ENCODE data around the gene TBX2. TPM values are rescaled to one million over a fixed set of nuclear protein-coding genes. Genes with fewer than 3 reads are reported as not detected.
A peak's percentile ranks its signal among the peaks of the same experiment; 100 is the strongest.

TBX2 gene
- total and polyA plus RNA-seq, 10 of the 15 experiments (the other 5 are each of a cell fraction or from before 2014, with no cell fraction given): 0.13 TPM; not detected in 9

DNA sequence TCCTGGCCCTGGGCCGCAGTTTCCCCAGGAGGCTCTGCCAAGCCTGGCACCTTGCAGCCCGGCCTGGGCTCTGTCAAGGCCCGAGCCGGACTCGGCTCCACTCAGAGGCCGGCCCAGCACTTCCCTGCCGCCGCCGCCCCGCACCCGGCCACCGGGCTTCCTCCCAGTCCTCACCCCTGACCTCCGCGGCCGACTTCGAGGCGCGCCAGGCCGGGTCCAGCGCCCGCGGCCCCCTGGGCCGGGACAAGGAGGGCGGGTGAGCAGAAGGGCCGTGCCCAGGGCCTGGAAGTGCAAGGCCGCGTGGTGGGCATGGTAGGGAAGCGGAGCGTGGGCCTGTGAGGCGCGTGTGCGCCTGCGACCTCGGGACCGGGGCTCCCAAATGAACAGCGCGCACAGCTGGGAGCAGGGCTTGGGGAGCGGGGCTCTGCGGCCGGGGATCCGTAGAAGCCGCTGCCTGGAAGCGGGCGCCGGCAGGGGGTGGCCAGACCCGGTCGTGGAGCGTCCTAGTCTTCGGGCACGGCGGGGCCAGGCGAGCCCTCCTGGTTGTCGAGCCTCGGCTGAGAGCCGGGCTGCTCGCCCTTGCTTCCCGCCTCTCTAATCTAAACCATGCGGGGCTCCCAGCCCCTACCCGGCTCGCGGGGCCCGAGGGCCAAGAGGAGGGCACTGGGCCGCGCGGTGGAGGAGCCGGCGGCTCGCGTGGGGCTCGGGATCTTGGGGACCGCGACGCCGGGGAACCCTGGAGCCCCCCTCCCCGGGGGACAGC lies 52.1 kb downstream of the TBX2 start:
- POLR2A ChIA-PET: no interaction called here
- H3K27me3 ChIP-seq (replicated peaks in 1 of 2; ENCODE audit: control insufficient read depth in 2 of 2, insufficient read depth in 2 of 2, low read length in 1 of 2): peaks cover 24 to 35% of the 10 kb centered on the region in 2 experiments
- CTCF ChIA-PET: no interaction called here
- no peak overlapping the region for H3K27ac ChIP-seq (ENCODE audit: control insufficient read depth, insufficient read depth)
- no peak overlapping the region for H2AFZ ChIP-seq (ENCODE audit: control insufficient read depth, low read depth, low read length)
- no peak overlapping the region for H3K4me2 ChIP-seq (ENCODE audit: control insufficient read depth, insufficient read depth)
- H3K4me1 ChIP-seq (ENCODE audit: control insufficient read depth, insufficient read depth, low read length): no peaks in the 10 kb centered on the region
- no peaks in the 10 kb centered on the region for H3K79me2 ChIP-seq (ENCODE audit: control insufficient read depth, insufficient read depth, low read length)
- RAD21 ChIA-PET (ENCODE audit: unreplicated experiment): no interaction called here
- DNase-seq (ENCODE audit: low read depth, low spot score) (no peak), ATAC-seq (no peak), FAIRE-seq (no peak)
- SMC1A ChIA-PET (ENCODE audit: uncharacterized antibody, unreplicated experiment): no interaction called here
- WGBS (ENCODE audit: insufficient coverage, insufficient replicate concordance, low lambda C conversion rate, missing lambda C conversion rate): 28% methylated on average over 62 of the region's 75 CpGs
- H3K4me3 ChIP-seq: no peak overlapping the region
- H4K20me1 ChIP-seq (ENCODE audit: control insufficient read depth, insufficient read depth): no peaks in the 10 kb centered on the region
- no peaks in the 10 kb centered on the region for H3K36me3 ChIP-seq (ENCODE audit: control insufficient read depth in 2 of 2, insufficient read depth in 2 of 2, low read length in 1 of 2)
- intact Hi-C loops (cut with micrococcal nuclease; ENCODE audit: unreplicated experiment): no loop called here
- H3K9ac ChIP-seq (ENCODE audit: control insufficient read depth, insufficient read depth, low read length): no peak overlapping the region
- TF ChIP-seq SUZ12 (IDR thresholded peaks at IDR 0.05; ENCODE audit: unreplicated experiment): peak; percentile 91
- no peak for TF ChIP-seq MXI1 (IDR thresholded peaks at IDR 0.05; ENCODE audit: low read depth, low read length)
- H3K9me3 ChIP-seq (replicated peaks; ENCODE audit: control insufficient read depth, insufficient read depth, low read length): no peaks in the 10 kb centered on the region
- BruUV-seq (replicated peaks): no TSS peak
- in situ Hi-C loops (cut with MboI): no loop called here

DNA sequence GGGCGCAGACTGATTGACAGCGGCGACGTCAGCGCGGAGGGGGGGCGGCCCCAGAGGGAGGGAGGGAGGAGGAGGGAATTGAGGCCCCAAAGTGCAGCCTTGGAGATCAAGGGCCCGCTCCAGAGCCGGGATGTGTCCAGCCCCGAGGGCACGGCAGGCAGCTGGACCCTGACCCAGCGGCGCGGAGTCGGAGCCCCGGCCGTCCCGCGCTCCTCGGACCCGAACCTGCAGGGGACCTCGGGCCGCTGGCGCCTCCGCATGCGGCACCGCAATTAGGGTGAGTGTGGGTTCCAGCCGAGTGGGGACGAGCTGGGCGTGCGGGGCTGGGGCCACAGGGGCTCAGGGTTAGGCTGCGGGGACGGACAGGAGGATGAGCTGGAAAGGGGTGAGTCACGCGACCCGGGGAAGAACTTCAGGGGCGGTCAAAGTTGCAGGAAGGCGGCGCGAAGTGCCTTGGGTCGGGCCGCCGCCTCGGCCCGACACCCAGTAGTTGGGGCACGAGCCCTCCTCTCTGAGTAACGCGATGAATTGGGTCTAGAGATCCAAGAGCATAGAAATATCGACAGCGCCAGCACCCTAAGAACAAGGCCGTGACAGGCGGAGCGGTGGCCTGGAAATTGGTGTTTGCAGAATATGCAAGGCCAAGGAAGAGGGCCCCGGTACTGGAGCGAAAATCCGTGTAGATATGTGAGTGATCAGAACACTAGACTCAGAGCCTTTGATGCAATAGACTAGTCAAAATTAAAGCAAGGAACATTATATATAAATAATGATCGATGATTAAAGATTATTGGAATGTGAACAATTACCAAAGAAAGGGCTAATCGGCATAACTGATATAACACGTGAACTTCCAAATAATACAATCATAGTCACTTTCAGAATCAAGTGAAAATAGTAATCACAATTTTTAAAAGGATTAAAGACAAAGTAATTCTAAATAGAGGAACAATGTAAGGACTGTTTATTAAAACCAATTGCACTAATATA lies 53.0 kb downstream of the TBX2 start, which contains the start of gene TBX4:
Gene TBX4, plus strand, starts transcription at position 122 of the 990 bp plus-strand sequence. CDS start 4,069 bp downstream, outside the sequence.
- H3K4me3 ChIP-seq: no peak within 1 kb of the TSS
- no peak within 1 kb of the TSS for H3K4me2 ChIP-seq (ENCODE audit: control insufficient read depth, insufficient read depth)
- no peak within 1 kb of the TSS for H2AFZ ChIP-seq (ENCODE audit: control insufficient read depth, low read depth, low read length)
- ChIA-PET RAD21 (ENCODE audit: unreplicated experiment) (no interaction called here), POLR2A (no interaction called here), CTCF (no interaction called here), SMC1A (ENCODE audit: uncharacterized antibody, unreplicated experiment) (no interaction called here)
- BruUV-seq (replicated peaks): no TSS peak
- WGBS (ENCODE audit: insufficient coverage, insufficient replicate concordance, low lambda C conversion rate, missing lambda C conversion rate): 51% methylated on average over 51 of the region's 59 CpGs
- no peaks in the 10 kb centered on the region for H3K9me3 ChIP-seq (replicated peaks; ENCODE audit: control insufficient read depth, insufficient read depth, low read length)
- peaks cover 28 to 39% of the 10 kb centered on the region in 2 experiments for H3K27me3 ChIP-seq (replicated peaks in 1 of 2; ENCODE audit: control insufficient read depth in 2 of 2, insufficient read depth in 2 of 2, low read length in 1 of 2)
- no peaks in the 10 kb centered on the region for H3K4me1 ChIP-seq (ENCODE audit: control insufficient read depth, insufficient read depth, low read length)
- DNase-seq (ENCODE audit: low read depth, low spot score): no peak
- H3K27ac ChIP-seq (ENCODE audit: control insufficient read depth, insufficient read depth): no peak within 1 kb of the TSS
- peak; percentile 27 for TF ChIP-seq SUZ12 (IDR thresholded peaks at IDR 0.05; ENCODE audit: unreplicated experiment)
- TF ChIP-seq, protein P1, sequence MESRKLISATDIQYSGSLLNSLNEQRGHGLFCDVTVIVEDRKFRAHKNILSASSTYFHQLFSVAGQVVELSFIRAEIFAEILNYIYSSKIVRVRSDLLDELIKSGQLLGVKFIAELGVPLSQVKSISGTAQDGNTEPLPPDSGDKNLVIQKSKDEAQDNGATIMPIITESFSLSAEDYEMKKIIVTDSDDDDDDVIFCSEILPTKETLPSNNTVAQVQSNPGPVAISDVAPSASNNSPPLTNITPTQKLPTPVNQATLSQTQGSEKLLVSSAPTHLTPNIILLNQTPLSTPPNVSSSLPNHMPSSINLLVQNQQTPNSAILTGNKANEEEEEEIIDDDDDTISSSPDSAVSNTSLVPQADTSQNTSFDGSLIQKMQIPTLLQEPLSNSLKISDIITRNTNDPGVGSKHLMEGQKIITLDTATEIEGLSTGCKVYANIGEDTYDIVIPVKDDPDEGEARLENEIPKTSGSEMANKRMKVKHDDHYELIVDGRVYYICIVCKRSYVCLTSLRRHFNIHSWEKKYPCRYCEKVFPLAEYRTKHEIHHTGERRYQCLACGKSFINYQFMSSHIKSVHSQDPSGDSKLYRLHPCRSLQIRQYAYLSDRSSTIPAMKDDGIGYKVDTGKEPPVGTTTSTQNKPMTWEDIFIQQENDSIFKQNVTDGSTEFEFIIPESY (IDR thresholded peaks at IDR 0.05): no peak
- TF ChIP-seq EZH2 (IDR thresholded peaks at IDR 0.05; ENCODE audit: borderline replicate concordance, control insufficient read depth, low read depth, low read length): 0 out of 2 replicates have a peak, but pooled peaks have one; percentile 79
- TF ChIP-seq ETV6 (conservative IDR thresholded peaks at IDR 0.05 in 1 of 2, IDR thresholded peaks at IDR 0.05 in 1 of 2; ENCODE audit: borderline replicate concordance in 1 of 2, low read depth in 1 of 2): peak in 1 of 2 experiments; percentile 95; a peak in 2 of 4 replicates
- H3K79me2 ChIP-seq (ENCODE audit: control insufficient read depth, insufficient read depth, low read length): no peaks in the 10 kb centered on the region
- H3K9ac ChIP-seq (ENCODE audit: control insufficient read depth, insufficient read depth, low read length): no peak within 1 kb of the TSS
- no peak for FAIRE-seq
- ATAC-seq: no peak
- H3K36me3 ChIP-seq (ENCODE audit: control insufficient read depth in 2 of 2, insufficient read depth in 2 of 2, low read length in 1 of 2): no peaks in the 10 kb centered on the region
- intact Hi-C loops (cut with micrococcal nuclease; ENCODE audit: unreplicated experiment): no loop called here
- in situ Hi-C loops (cut with MboI): no loop called here
- no peaks in the 10 kb centered on the region for H4K20me1 ChIP-seq (ENCODE audit: control insufficient read depth, insufficient read depth)
